K562 (cell line): ENCODE data around the gene RSPRY1. TPM values are rescaled to one million over a fixed set of nuclear protein-coding genes. Genes with fewer than 3 reads are reported as not detected.

ENCODE experiments used
- CBFA2T3 ChIP-seq: fragments of 450-650 bp; IDR thresholded peaks from 2 replicates; pipeline ENCODE4 v1.6.1; 2017
- ELF4 ChIP-seq: fragments of 450-650 bp; formaldehyde crosslinking; IDR thresholded peaks from 2 replicates; pipeline ENCODE4 v1.4.0; 2022; ENCODE audit warnings: missing genetic modification characterization
- HNRNPL ChIP-seq: fragments of 200-400 bp; formaldehyde crosslinking; IDR thresholded peaks from 2 replicates; pipeline ENCODE4 v1.6.1; 2017; ENCODE audit warnings: low read depth, mild to moderate bottlenecking, low read length
- HSF4 ChIP-seq: fragments of 250-450 bp; sonication (Bioruptor Pico); IDR thresholded peaks from 2 replicates; pipeline ENCODE4 v2.1.2; 2022; ENCODE audit warnings: mild to moderate bottlenecking, moderate library complexity, borderline replicate concordance
- MLX ChIP-seq, 2 experiments: fragments of 450-650 bp in 1 of 2; sonication (generic) in 1 of 2; formaldehyde crosslinking; conservative IDR thresholded peaks; 2 replicates each; pipeline versions ENCODE4 v1.4.0 to v1.8.1; 2020 to 2022; ENCODE audit warnings: mild to moderate bottlenecking in 1 of 2, missing genetic modification reagents in 1 of 2
- MTA1 ChIP-seq: fragments of 450-650 bp; IDR thresholded peaks from 2 replicates; pipeline ENCODE4 v1.6.1; 2017; ENCODE audit warnings: borderline replicate concordance
- POLR2A ChIP-seq: fragments of 450-650 bp; conservative IDR thresholded peaks from 2 replicates; pipeline ENCODE4 v1.6.1; 2016
- POLR2AphosphoS5 ChIP-seq: IDR thresholded peaks from 2 replicates; pipeline ENCODE4 v1.6.1; 2011; ENCODE audit warnings: mild to moderate bottlenecking, low read depth, low read length, moderate library complexity; ENCODE audit not compliant: control insufficient read depth, insufficient read depth
- POLR2G ChIP-seq: fragments of 200-400 bp; formaldehyde crosslinking; IDR thresholded peaks from 2 replicates; pipeline ENCODE4 v1.6.1; 2017; ENCODE audit warnings: low read depth, mild to moderate bottlenecking, antibody characterized with exemption, low read length, moderate library complexity
- RUNX1 ChIP-seq: sonication (generic); IDR thresholded peaks from 2 replicates; pipeline ENCODE4 v1.6.1; 2016; ENCODE audit warnings: antibody characterized with exemption, low read depth
- SNAPC5 ChIP-seq: fragments of 250-450 bp; sonication (Bioruptor Pico); IDR thresholded peaks from 2 replicates; pipeline ENCODE4 v1.8.0; 2021; ENCODE audit warnings: moderate library complexity, mild to moderate bottlenecking, inconsistent platforms
- TBL1XR1 ChIP-seq, 2 experiments: IDR thresholded peaks; 2 replicates each; pipeline ENCODE4 v1.6.1; 2012; ENCODE audit warnings: improper control_type of control experiment in 2 of 2, low read length in 2 of 2, mild to moderate bottlenecking in 1 of 2
- TBP ChIP-seq: optimal IDR thresholded peaks from 2 replicates; pipeline ENCODE3; 2011; ENCODE audit warnings: low read depth, low read length, improper control_type of control experiment
- TCF7L2 ChIP-seq: fragments of 150-350 bp; IDR thresholded peaks from 2 replicates; pipeline ENCODE4 v1.6.1; 2016; ENCODE audit warnings: low read depth, mild to moderate bottlenecking, low read length, moderate library complexity
- ZBTB33 ChIP-seq: sonication (generic); formaldehyde crosslinking; IDR thresholded peaks from 2 replicates; pipeline ENCODE4 v1.8.1; 2023; ENCODE audit warnings: mild to moderate bottlenecking, missing genetic modification reagents
- ZFP1 ChIP-seq: fragments of 450-650 bp; formaldehyde crosslinking; IDR thresholded peaks from 2 replicates; pipeline ENCODE4 v1.4.0; 2020; ENCODE audit warnings: mild to moderate bottlenecking, mixed read lengths
- polyA plus RNA-seq, 8 experiments: library from polyadenylated mRNA; depleted of rRNA in 4 of 8; stranded (reverse) in 5 of 8; unstranded in 3 of 8; fragments of >200 nt; fragmentation: Nextera tagmentation in 2 of 8; fragmentation: Illumina TruSeq in 1 of 8; extraction: Ambion mirVana in 2 of 8; extraction: Trizol in 1 of 8; gene quantifications; 2 replicates each; pipeline versions ENCODE4 v1.2.1 to v1.2.3, GENCODE V29; 2011 to 2014; ENCODE audit warnings: inconsistent platforms in 1 of 8, missing spikeins in 1 of 8
- total RNA-seq, 7 experiments: library from RNA; depleted of rRNA in 6 of 7; stranded (reverse); fragments of >200 nt in 6 of 7; fragmentation: Illumina TruSeq in 2 of 7; extraction: Trizol in 2 of 7; gene quantifications; 2 replicates each; pipeline versions ENCODE4 v1.2.1 to v1.2.3, GENCODE V29; 2011 to 2021; ENCODE audit warnings: low replicate concordance in 1 of 7
- TF ChIP-seq, protein P1 (sequence below): sonication (generic); formaldehyde crosslinking; IDR thresholded peaks from 2 replicates; pipeline ENCODE4 v1.8.0; 2022; ENCODE audit warnings: mild to moderate bottlenecking, missing genetic modification reagents
- TF ChIP-seq, protein P2 (sequence below): sonication (generic); formaldehyde crosslinking; IDR thresholded peaks from 2 replicates; pipeline ENCODE4 v1.8.0; 2023; ENCODE audit warnings: mild to moderate bottlenecking, missing genetic modification reagents

Gene RSPRY1
- total and polyA plus RNA-seq, 9 of the 15 experiments (the other 6 are each of a cell fraction or from before 2014, with no cell fraction given) = 10.2 to 27.8 (median 20.8) TPM

DNA sequence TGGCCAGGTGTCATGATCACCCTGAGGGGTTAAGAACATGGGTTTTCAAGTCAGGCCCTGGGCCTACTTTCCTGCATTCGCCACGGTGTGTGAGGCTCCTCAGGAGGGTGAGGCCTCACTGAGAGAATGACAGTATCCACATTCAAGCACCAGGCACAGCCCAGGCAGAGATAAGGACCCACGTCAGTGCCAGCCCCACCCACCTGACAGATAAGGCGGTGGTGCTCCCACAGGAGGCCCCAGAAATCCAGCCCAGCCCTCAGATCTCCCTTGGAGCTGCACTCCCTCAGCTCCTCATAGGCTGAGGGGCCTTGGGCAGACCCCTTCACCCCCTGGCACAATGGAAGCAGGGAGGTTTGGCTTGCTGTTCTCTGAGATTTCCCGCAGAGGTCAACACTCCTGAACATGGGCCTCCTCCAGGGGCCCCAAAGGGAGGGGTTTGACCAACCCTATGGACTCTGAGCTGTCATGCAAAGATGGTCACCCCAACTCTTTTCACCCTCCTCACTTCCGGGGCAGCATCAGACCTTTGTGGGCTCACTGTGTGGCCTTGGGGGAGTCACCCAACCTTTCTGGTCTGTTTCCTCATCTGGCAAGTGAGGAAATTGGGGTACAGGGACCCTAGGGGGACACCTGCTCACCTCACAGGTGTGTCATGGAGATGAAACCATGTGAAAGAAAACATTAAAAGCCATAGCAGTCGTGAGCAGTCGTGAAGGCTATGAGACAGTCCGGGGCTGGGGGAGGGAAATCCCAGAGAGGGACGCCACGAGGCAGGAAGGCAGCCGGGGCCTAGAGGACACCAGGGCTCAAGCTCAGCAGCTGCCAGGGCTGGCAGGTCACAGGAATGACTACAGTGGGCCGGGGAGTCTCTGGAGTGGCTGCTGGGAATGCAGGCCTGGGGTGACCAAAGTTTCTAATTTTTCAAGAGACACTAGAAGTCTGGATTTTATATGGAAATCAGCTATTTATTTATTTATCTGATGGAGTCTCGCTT is 83.0 kb downstream of the RSPRY1 start (continued):
- TF ChIP-seq HSF4 (CRISPR knock-in tag) = no peak
- no peak for TF ChIP-seq ZFP1 (CRISPR knock-in tag)
- 0 out of 2 replicates have a peak, but pooled peaks have one; percentile 39 for TF ChIP-seq HNRNPL
- TF ChIP-seq TCF7L2 = no peak
- no peak for TF ChIP-seq MTA1
- no peak for TF ChIP-seq RUNX1
- peak; percentile 51 for TF ChIP-seq CBFA2T3
- TF ChIP-seq, protein P1, sequence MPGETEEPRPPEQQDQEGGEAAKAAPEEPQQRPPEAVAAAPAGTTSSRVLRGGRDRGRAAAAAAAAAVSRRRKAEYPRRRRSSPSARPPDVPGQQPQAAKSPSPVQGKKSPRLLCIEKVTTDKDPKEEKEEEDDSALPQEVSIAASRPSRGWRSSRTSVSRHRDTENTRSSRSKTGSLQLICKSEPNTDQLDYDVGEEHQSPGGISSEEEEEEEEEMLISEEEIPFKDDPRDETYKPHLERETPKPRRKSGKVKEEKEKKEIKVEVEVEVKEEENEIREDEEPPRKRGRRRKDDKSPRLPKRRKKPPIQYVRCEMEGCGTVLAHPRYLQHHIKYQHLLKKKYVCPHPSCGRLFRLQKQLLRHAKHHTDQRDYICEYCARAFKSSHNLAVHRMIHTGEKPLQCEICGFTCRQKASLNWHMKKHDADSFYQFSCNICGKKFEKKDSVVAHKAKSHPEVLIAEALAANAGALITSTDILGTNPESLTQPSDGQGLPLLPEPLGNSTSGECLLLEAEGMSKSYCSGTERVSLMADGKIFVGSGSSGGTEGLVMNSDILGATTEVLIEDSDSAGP (CRISPR knock-in tag) = no peak
- TF ChIP-seq TBL1XR1 (IDR thresholded peaks at IDR 0.05; ENCODE audit: low read length in 2 of 2) = 0 out of 4 replicates have a peak, but pooled peaks of 1 of the 2 experiments have one; percentile 33
- TF ChIP-seq ZBTB33 (CRISPR knock-in tag) = no peak
- no peak for TF ChIP-seq SNAPC5 (CRISPR knock-in tag)
- TF ChIP-seq POLR2A = peak; percentile 49; the same call in 1 of the 2 replicates
- TF ChIP-seq POLR2G = 0 out of 2 replicates have a peak, but pooled peaks have one; percentile 26
- TF ChIP-seq ELF4 (CRISPR knock-in tag) = 0 out of 2 replicates have a peak, but pooled peaks have one; percentile 46
- no peak for TF ChIP-seq POLR2AphosphoS5
- peak; percentile 71 for TF ChIP-seq TBP
- TF ChIP-seq MLX (CRISPR knock-in tag; conservative IDR thresholded peaks at IDR 0.05) = no peak
- TF ChIP-seq, protein P2, sequence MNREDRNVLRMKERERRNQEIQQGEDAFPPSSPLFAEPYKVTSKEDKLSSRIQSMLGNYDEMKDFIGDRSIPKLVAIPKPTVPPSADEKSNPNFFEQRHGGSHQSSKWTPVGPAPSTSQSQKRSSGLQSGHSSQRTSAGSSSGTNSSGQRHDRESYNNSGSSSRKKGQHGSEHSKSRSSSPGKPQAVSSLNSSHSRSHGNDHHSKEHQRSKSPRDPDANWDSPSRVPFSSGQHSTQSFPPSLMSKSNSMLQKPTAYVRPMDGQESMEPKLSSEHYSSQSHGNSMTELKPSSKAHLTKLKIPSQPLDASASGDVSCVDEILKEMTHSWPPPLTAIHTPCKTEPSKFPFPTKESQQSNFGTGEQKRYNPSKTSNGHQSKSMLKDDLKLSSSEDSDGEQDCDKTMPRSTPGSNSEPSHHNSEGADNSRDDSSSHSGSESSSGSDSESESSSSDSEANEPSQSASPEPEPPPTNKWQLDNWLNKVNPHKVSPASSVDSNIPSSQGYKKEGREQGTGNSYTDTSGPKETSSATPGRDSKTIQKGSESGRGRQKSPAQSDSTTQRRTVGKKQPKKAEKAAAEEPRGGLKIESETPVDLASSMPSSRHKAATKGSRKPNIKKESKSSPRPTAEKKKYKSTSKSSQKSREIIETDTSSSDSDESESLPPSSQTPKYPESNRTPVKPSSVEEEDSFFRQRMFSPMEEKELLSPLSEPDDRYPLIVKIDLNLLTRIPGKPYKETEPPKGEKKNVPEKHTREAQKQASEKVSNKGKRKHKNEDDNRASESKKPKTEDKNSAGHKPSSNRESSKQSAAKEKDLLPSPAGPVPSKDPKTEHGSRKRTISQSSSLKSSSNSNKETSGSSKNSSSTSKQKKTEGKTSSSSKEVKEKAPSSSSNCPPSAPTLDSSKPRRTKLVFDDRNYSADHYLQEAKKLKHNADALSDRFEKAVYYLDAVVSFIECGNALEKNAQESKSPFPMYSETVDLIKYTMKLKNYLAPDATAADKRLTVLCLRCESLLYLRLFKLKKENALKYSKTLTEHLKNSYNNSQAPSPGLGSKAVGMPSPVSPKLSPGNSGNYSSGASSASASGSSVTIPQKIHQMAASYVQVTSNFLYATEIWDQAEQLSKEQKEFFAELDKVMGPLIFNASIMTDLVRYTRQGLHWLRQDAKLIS (CRISPR knock-in tag) = no peak
